Upper lobe of right lung (tissue), 1 donor: ENCODE data around the gene FOXK1. TPM values are rescaled to one million over a fixed set of nuclear protein-coding genes. Genes with fewer than 3 reads are reported as not detected.
A peak's percentile ranks its signal among the peaks of the same experiment; 100 is the strongest.

Experiments
- ATAC-seq: fragments of 200-7000 bp; cut with Tn5 transposase; one replicate; pipeline ENCODE4 v1.9.1; 2020; ENCODE audit warnings: mild to moderate bottlenecking, moderate library complexity
- DNase-seq: peaks from one replicate; pipeline ENCODE4 v3.0.0-alpha.2; 2020
- H3K27ac ChIP-seq: fragments of 200-600 bp; one replicate; pipeline ENCODE4 v1.8.0; 2022
- H3K27me3 ChIP-seq: fragments of 200-600 bp; one replicate; pipeline ENCODE4 v1.8.0; 2022; ENCODE audit warnings: mild to moderate bottlenecking
- H3K36me3 ChIP-seq: fragments of 200-600 bp; one replicate; pipeline ENCODE4 v1.8.0; 2022
- H3K4me1 ChIP-seq: fragments of 200-600 bp; one replicate; pipeline ENCODE4 v1.8.0; 2022
- H3K4me3 ChIP-seq: fragments of 200-600 bp; one replicate; pipeline ENCODE4 v1.8.0; 2022; ENCODE audit warnings: mild to moderate bottlenecking
- H3K9me3 ChIP-seq: fragments of 200-600 bp; one replicate; pipeline ENCODE4 v1.8.0; 2022
- intact Hi-C: fragments of 100-400 bp; cut with DNase I; formaldehyde crosslinking; loops from one replicate; pipeline ENCODE4 v1.11.0; 2022
- total RNA-seq: library from RNA; stranded (reverse); fragmentation: NEBNext Ultra II Directional; extraction: Animal tissue kit (Norgen Biotek cat#: 25700); gene quantifications from one replicate; pipeline ENCODE4 v1.2.1, GENCODE V29; 2021
- TF ChIP-seq, protein P1 (sequence below): fragments of 200-600 bp; IDR thresholded peaks from one replicate; pipeline ENCODE4 v1.8.0; 2022; ENCODE audit warnings: antibody characterized with exemption
- donor health status: DM: no; HTN: yes; CAD: no; lungs with severe emphysema.

The FOXK1 gene
- total RNA-seq, 1 donor from 2014 or later: 33.3 TPM

- Histone ChIP-seq H3K36me3 (peaks cover 14% of the 10 kb centered on the region), H3K4me3 (no peak overlapping the region), H3K27me3 (no peaks in the 10 kb centered on the region), H3K9me3 (no peaks in the 10 kb centered on the region), H3K4me1 (peaks cover 42% of the 10 kb centered on the region), H3K27ac (peak overlapping the region; percentile 99)
- DNase-seq (no peak), ATAC-seq (no peak)
- intact Hi-C loops: loop anchor here (10.0 kb wide), 2 partner anchors 65 to 135 kb away; partner anchors contain the start of gene FOXK1
- TF ChIP-seq, protein P1, sequence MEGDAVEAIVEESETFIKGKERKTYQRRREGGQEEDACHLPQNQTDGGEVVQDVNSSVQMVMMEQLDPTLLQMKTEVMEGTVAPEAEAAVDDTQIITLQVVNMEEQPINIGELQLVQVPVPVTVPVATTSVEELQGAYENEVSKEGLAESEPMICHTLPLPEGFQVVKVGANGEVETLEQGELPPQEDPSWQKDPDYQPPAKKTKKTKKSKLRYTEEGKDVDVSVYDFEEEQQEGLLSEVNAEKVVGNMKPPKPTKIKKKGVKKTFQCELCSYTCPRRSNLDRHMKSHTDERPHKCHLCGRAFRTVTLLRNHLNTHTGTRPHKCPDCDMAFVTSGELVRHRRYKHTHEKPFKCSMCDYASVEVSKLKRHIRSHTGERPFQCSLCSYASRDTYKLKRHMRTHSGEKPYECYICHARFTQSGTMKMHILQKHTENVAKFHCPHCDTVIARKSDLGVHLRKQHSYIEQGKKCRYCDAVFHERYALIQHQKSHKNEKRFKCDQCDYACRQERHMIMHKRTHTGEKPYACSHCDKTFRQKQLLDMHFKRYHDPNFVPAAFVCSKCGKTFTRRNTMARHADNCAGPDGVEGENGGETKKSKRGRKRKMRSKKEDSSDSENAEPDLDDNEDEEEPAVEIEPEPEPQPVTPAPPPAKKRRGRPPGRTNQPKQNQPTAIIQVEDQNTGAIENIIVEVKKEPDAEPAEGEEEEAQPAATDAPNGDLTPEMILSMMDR: no peak
Observed at GRCh38 chr7:4749798-4750197, 67.7 kb downstream of the FOXK1 start.

DNA sequence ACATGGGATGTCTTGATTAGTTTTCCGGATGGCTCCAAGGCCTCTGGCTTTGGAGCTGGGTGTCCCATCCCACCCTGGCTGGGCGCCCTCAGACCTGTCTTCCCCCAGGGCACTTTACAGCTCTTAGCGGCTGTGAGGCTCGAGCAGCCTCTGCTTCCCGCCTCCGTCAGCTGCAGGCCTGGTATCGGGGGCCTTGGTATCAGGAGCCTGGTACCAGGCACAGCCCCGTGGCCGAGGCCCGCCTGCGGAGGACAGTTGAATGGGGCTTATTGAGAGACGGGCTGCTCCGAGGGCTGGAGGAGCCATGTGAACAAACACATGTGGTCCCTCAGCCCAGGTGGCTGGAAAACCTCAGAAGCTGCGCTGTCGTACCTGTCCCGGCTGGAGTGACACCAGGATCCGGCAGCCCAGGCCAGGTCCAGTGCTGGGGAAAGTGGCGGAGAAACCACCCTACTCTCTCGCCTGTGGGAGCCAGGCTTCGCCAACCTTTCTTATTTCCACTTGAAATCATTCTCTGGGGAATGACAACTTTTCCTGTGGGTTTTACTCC is 69.4 kb downstream of the FOXK1 start:
- Histone ChIP-seq H3K36me3 (peaks cover 31% of the 10 kb centered on the region), H3K27ac (peak overlapping the region; percentile 24), H3K4me3 (no peak overlapping the region), H3K9me3 (no peaks in the 10 kb centered on the region), H3K4me1 (peaks cover 30% of the 10 kb centered on the region), H3K27me3 (no peaks in the 10 kb centered on the region)
- ATAC-seq: no peak
- no peak for DNase-seq
- TF ChIP-seq, protein P1: no peak
- intact Hi-C loops: loop anchor here (10.0 kb wide), 1 partner anchor 137 kb away; no protein-coding TSS in a partner anchor

- Histone ChIP-seq H3K27ac (no peak overlapping the region), H3K36me3 (peaks cover 45% of the 10 kb centered on the region), H3K4me1 (peaks cover 8% of the 10 kb centered on the region), H3K4me3 (no peak overlapping the region), H3K27me3 (no peaks in the 10 kb centered on the region), H3K9me3 (no peaks in the 10 kb centered on the region)
- peak; percentile 91 for DNase-seq
- TF ChIP-seq, protein P1: peak; percentile 89
- ATAC-seq: peak; percentile 94
- intact Hi-C loops: loop anchor here (10.0 kb wide), 1 partner anchor 139 kb away; no protein-coding TSS in a partner anchor
Observed at GRCh38 chr7:4753598-4754432, 71.7 kb downstream of the FOXK1 start.

DNA sequence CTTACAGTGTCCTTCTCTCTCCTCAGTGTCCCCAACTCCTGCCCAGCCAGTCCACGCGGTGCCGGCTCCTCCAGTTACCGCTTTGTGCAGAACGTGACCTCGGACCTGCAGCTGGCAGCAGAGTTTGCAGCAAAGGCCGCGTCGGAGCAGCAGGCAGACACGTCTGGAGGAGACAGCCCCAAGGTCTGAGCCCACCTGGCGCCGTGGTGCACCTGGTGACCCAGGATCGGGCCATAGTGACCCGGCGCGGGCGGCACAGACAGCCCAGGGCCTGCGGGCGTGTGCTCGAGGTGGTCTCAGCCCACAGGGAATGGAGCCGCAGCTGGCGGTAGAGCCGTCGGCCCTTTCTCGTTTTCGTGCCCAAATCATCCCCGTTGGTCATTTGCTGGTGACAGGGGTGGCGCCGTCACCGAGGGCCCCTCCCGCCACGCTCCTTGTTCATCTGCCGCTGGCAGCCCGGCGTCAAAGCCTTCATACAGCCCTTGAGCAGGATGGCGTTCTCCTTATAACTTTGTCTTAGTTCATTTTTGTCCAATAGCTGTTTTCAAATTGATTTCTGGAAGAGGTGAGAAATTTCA is 72.4 kb downstream of the FOXK1 start:
- H3K9me3 ChIP-seq: no peaks in the 10 kb centered on the region
- peaks cover 8% of the 10 kb centered on the region for H3K4me1 ChIP-seq
- DNase-seq: no peak
- H3K36me3 ChIP-seq: peaks cover 52% of the 10 kb centered on the region
- intact Hi-C loops: loop anchor here (10.0 kb wide), 1 partner anchor 140 kb away; no protein-coding TSS in a partner anchor
- no peak overlapping the region for H3K4me3 ChIP-seq
- H3K27ac ChIP-seq: no peak overlapping the region
- H3K27me3 ChIP-seq: no peaks in the 10 kb centered on the region
- ATAC-seq: no peak
- TF ChIP-seq, protein P1: no peak

DNA sequence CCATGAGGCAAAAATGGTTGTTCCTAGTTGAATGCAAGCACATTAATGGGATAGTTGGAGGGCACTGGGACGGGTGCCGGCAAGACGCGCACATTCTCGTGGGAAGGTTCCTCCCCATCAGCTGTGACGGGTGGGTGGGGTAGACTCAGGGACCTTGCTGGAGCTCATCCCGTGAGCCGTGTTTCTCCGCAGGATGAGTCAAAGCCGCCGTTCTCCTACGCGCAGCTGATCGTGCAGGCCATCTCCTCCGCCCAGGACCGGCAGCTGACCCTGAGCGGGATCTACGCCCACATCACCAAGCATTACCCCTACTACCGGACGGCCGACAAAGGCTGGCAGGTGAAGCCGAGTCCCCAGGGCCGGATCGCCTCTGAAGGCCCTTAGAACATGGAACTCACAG is 73.0 kb downstream of the FOXK1 start:
- Histone ChIP-seq H3K4me1 (peaks cover 8% of the 10 kb centered on the region), H3K27me3 (no peaks in the 10 kb centered on the region), H3K9me3 (no peaks in the 10 kb centered on the region), H3K36me3 (peaks cover 57% of the 10 kb centered on the region), H3K27ac (no peak overlapping the region), H3K4me3 (no peak overlapping the region)
- TF ChIP-seq, protein P1: no peak
- no peak for DNase-seq
- intact Hi-C loops: loop anchor here (10.0 kb wide), 1 partner anchor 140 kb away; no protein-coding TSS in a partner anchor
- no peak for ATAC-seq
